ENCODE measurements around the gene TRAPPC4.
A peak's percentile ranks its signal among the peaks of the same experiment; 100 is the strongest.

Gene TRAPPC4

GRCh38 chr11:118996926-118997626, 21.5 kb upstream of the TRAPPC4 start:
- no peak for TF ChIP-seq NFRKB (IDR thresholded peaks at IDR 0.05)
- TF ChIP-seq FOXK2 (IDR thresholded peaks at IDR 0.05) = no peak
- TF ChIP-seq ELF4 (IDR thresholded peaks at IDR 0.05) = no peak
- TF ChIP-seq LEF1 (IDR thresholded peaks at IDR 0.05; ENCODE audit: borderline replicate concordance) = no peak
- no peak for TF ChIP-seq HDGF (IDR thresholded peaks at IDR 0.05; ENCODE audit: borderline replicate concordance)
- TF ChIP-seq SP1 (IDR thresholded peaks at IDR 0.05) = no peak
- TF ChIP-seq ARNT (IDR thresholded peaks at IDR 0.05) = no peak
- no peak for TF ChIP-seq FOXA1 (IDR thresholded peaks at IDR 0.05)
- no peak for TF ChIP-seq FOXM1 (IDR thresholded peaks at IDR 0.05; ENCODE audit: borderline replicate concordance)
- TF ChIP-seq, protein P1, sequence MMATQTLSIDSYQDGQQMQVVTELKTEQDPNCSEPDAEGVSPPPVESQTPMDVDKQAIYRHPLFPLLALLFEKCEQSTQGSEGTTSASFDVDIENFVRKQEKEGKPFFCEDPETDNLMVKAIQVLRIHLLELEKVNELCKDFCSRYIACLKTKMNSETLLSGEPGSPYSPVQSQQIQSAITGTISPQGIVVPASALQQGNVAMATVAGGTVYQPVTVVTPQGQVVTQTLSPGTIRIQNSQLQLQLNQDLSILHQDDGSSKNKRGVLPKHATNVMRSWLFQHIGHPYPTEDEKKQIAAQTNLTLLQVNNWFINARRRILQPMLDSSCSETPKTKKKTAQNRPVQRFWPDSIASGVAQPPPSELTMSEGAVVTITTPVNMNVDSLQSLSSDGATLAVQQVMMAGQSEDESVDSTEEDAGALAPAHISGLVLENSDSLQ (IDR thresholded peaks at IDR 0.05) = no peak
- TF ChIP-seq L3MBTL2 (conservative IDR thresholded peaks at IDR 0.05) = no peak
- TF ChIP-seq SUZ12 (IDR thresholded peaks at IDR 0.05) = no peak
- TF ChIP-seq BHLHE40 (IDR thresholded peaks at IDR 0.05; ENCODE audit: borderline replicate concordance) = no peak
- no peak for TF ChIP-seq ZNF384 (IDR thresholded peaks at IDR 0.05)
- TF ChIP-seq TARDBP (IDR thresholded peaks at IDR 0.05) = no peak
- TF ChIP-seq CTBP1 (IDR thresholded peaks at IDR 0.05; ENCODE audit: borderline replicate concordance) = no peak
- ChIA-PET CTCF (interaction anchor here (0.8 kb wide), 1 partner anchor 235 kb away, joined by 3 read pairs; no protein-coding TSS in a partner anchor), POLR2A (interaction anchor here (0.9 to 2.0 kb wide), 12 partner anchors 8 to 205 kb away, joined by 3 to 15 read pairs (median 4); partner anchors contain the start of genes C2CD2L, RPS25 and TRAPPC4)
- DNase-seq (ENCODE audit: extremely low spot score) = peak; percentile 60

DNA sequence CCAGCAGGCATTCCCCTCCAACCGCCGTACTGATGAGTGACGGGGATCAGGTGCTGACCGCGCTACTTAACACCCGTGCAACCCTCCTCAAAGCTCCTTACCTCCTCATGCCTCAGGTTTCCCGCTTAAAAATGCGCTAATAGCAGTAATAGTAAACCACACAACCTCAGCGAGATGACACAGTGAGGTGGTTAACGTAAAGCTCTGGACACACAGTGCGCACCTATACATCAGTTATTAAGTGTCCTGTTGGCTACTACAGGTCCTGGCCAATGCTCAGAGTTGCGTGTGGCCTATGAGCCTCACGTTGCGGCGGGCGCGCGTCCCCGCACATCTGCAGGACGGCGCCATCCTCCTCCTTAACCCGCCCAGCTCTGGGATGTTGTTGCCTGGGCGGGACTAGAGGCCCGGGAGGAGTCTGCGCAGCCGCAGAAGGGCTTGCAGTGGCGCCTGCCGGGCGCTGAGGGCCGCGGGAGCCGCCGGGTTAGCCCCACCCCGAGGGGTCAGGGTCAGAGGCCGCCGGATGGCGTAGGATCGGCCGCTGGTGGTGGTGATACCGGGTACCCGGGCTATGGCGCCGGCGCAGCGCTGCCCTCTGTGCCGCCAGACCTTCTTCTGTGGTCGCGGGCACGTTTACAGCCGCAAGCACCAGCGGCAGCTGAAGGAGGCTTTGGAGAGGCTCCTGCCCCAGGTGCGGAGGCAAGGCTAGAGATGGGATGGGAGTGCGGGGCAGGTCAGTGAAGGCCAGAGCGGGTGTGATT, 20.8 kb upstream of the TRAPPC4 start, which contains the start of gene CENATAC:
Gene CENATAC, plus strand, starts transcription at position 512 of the 761 bp plus-strand sequence. Its CDS starts 60 bp downstream, at position 572.
- POLR2A ChIA-PET = interaction anchor here (0.8 to 2.0 kb wide), 13 partner anchors 9 to 205 kb away, joined by 3 to 15 read pairs (median 4); partner anchors contain the start of genes C2CD2L, RPS25 and TRAPPC4
- DNase-seq (ENCODE audit: extremely low spot score) = peak; percentile 99
- TF ChIP-seq LEF1 (IDR thresholded peaks at IDR 0.05; ENCODE audit: borderline replicate concordance) (no peak), ELF4 (IDR thresholded peaks at IDR 0.05) (no peak), L3MBTL2 (conservative IDR thresholded peaks at IDR 0.05) (peak; percentile 95), SP1 (IDR thresholded peaks at IDR 0.05) (no peak)
- CTCF ChIA-PET = interaction anchor here (0.5 to 0.8 kb wide), 2 partner anchors 98 to 236 kb away, joined by 3 read pairs; no protein-coding TSS in a partner anchor

- TF ChIP-seq SUZ12 (IDR thresholded peaks at IDR 0.05) (no peak), ARNT (IDR thresholded peaks at IDR 0.05) (no peak), CTBP1 (IDR thresholded peaks at IDR 0.05; ENCODE audit: borderline replicate concordance) (no peak), LEF1 (IDR thresholded peaks at IDR 0.05; ENCODE audit: borderline replicate concordance) (no peak), ELF4 (IDR thresholded peaks at IDR 0.05) (no peak), HDGF (IDR thresholded peaks at IDR 0.05; ENCODE audit: borderline replicate concordance) (no peak), NFRKB (IDR thresholded peaks at IDR 0.05) (no peak), FOXK2 (IDR thresholded peaks at IDR 0.05) (no peak), ZNF384 (IDR thresholded peaks at IDR 0.05) (no peak), TARDBP (IDR thresholded peaks at IDR 0.05) (no peak), SP1 (IDR thresholded peaks at IDR 0.05) (no peak), FOXM1 (IDR thresholded peaks at IDR 0.05; ENCODE audit: borderline replicate concordance) (no peak), BHLHE40 (IDR thresholded peaks at IDR 0.05; ENCODE audit: borderline replicate concordance) (no peak), FOXA1 (IDR thresholded peaks at IDR 0.05) (no peak), L3MBTL2 (conservative IDR thresholded peaks at IDR 0.05) (no peak; the same call in 1 of the 2 replicates)
- TF ChIP-seq, protein P1 (IDR thresholded peaks at IDR 0.05) = no peak
- DNase-seq (ENCODE audit: extremely low spot score) = no peak
- ChIA-PET CTCF (no interaction called here), POLR2A (interaction anchor here (0.8 to 2.0 kb wide), 7 partner anchors 14 to 76 kb away, joined by 3 to 15 read pairs (median 5); partner anchors contain the start of genes RPS25 and TRAPPC4)
Measured at GRCh38 chr11:118998388-118998717, 20.2 kb upstream of the TRAPPC4 start.

DNA sequence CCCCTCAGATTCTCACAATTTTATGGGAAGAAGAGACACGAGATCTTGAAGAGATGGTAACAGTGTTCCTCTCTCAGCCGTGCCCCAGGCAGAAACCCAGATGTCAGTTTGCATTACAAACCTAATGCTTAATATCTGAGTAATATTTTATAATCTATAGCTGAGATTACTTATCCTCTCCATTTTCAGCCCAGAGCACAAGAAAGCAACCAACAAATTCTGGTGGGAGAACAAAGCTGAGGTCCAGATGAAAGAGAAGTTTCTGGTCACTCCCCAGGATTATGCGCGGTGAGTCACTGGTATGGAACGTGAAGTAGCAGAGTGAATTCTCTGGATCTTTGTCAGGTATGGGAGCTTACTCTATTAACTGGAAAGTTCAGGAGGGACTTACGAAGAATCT, 19.7 kb upstream of the TRAPPC4 start:
- POLR2A ChIA-PET = interaction anchor here (0.8 to 1.0 kb wide), 2 partner anchors 20 to 87 kb away, joined by 5 to 6 read pairs; partner anchors contain the start of genes HMBS, RPS25 and TRAPPC4
- CTCF ChIA-PET = no interaction called here
- no peak for DNase-seq (ENCODE audit: extremely low spot score)
- TF ChIP-seq SP1 (IDR thresholded peaks at IDR 0.05) (no peak), ZNF384 (IDR thresholded peaks at IDR 0.05) (no peak), ARNT (IDR thresholded peaks at IDR 0.05) (no peak), L3MBTL2 (conservative IDR thresholded peaks at IDR 0.05) (no peak), ELF4 (IDR thresholded peaks at IDR 0.05) (no peak), FOXA1 (IDR thresholded peaks at IDR 0.05) (no peak), TARDBP (IDR thresholded peaks at IDR 0.05) (no peak), LEF1 (IDR thresholded peaks at IDR 0.05; ENCODE audit: borderline replicate concordance) (no peak), SUZ12 (IDR thresholded peaks at IDR 0.05) (no peak), FOXM1 (IDR thresholded peaks at IDR 0.05; ENCODE audit: borderline replicate concordance) (no peak), NFRKB (IDR thresholded peaks at IDR 0.05) (no peak), FOXK2 (IDR thresholded peaks at IDR 0.05) (no peak), CTBP1 (IDR thresholded peaks at IDR 0.05; ENCODE audit: borderline replicate concordance) (no peak), BHLHE40 (IDR thresholded peaks at IDR 0.05; ENCODE audit: borderline replicate concordance) (no peak), HDGF (IDR thresholded peaks at IDR 0.05; ENCODE audit: borderline replicate concordance) (no peak)
- TF ChIP-seq, protein P1 (IDR thresholded peaks at IDR 0.05) = no peak

DNA sequence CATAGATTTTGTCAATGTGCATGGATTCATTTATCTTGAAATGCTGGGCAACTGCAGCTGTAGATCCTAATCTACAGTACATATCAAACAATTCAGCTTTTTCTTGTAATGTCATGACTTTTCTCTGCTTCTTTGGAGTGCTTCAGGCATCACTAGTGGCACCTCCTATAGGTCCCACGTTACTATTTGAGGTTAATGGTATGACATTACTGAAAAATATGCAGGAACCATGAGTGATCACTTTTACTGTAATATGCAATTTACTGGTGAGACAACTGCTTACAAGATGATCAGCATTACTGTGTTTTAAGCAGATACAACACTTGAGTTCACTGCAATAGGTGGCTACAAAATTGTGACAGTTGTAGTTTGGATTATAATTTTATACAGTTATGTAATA, 17.7 kb upstream of the TRAPPC4 start:
- no peak for DNase-seq (ENCODE audit: extremely low spot score)
- TF ChIP-seq SP1 (IDR thresholded peaks at IDR 0.05) (no peak), SUZ12 (IDR thresholded peaks at IDR 0.05) (no peak), TARDBP (IDR thresholded peaks at IDR 0.05) (no peak), HDGF (IDR thresholded peaks at IDR 0.05; ENCODE audit: borderline replicate concordance) (no peak), LEF1 (IDR thresholded peaks at IDR 0.05; ENCODE audit: borderline replicate concordance) (no peak), ARNT (IDR thresholded peaks at IDR 0.05) (no peak), BHLHE40 (IDR thresholded peaks at IDR 0.05; ENCODE audit: borderline replicate concordance) (no peak), FOXM1 (IDR thresholded peaks at IDR 0.05; ENCODE audit: borderline replicate concordance) (no peak), CTBP1 (IDR thresholded peaks at IDR 0.05; ENCODE audit: borderline replicate concordance) (no peak), L3MBTL2 (conservative IDR thresholded peaks at IDR 0.05) (no peak)
- POLR2A ChIA-PET = interaction anchor here (1.3 kb wide), 1 partner anchor 17 kb away, joined by 3 read pairs; the partner anchor contains the start of genes RPS25 and TRAPPC4
- CTCF ChIA-PET = interaction anchor here (0.7 kb wide), 1 partner anchor 241 kb away, joined by 3 read pairs; no protein-coding TSS in a partner anchor
